ENCODE measurements around the gene SLC9A3. TPM values are rescaled to one million over a fixed set of nuclear protein-coding genes. Genes with fewer than 3 reads are reported as not detected.

SLC9A3 gene
- total RNA-seq, 1 experiment from 2014 or later, result 0.85 TPM

GRCh38 chr5:428754-429452 lies 95.3 kb downstream of the SLC9A3 start:
- Histone ChIP-seq H3K56ac (ENCODE audit: insufficient read length, low read depth, low read length) (no peak overlapping the region), H3K18ac (ENCODE audit: insufficient read length, low read depth, low read length) (no peak overlapping the region), H4K20me1 (ENCODE audit: control insufficient read depth, insufficient read depth, insufficient read length) (no peaks in the 10 kb centered on the region), H3K4ac (ENCODE audit: low read depth, low read length) (no peak overlapping the region), H2BK15ac (ENCODE audit: low read depth, low read length) (no peak overlapping the region), H3K79me2 (ENCODE audit: insufficient read depth, low read length) (no peaks in the 10 kb centered on the region), H2AFZ (ENCODE audit: low read length) (no peak overlapping the region), H2BK20ac (ENCODE audit: low read depth, low read length, poor library complexity, severe bottlenecking) (no peak overlapping the region), H3K4me2 (ENCODE audit: insufficient read depth, insufficient read length, low read length) (no peak overlapping the region), H3T11ph (ENCODE audit: low read length) (no peak overlapping the region), H3K9ac (ENCODE audit: extremely low read depth, insufficient read length, low read length) (no peak overlapping the region), H3K23me2 (ENCODE audit: insufficient read length, low read depth, low read length, poor library complexity, severe bottlenecking) (no peaks in the 10 kb centered on the region), H2BK5ac (ENCODE audit: insufficient read length, low read length) (no peak overlapping the region), H4K91ac (ENCODE audit: insufficient read length, low read depth, low read length) (no peak overlapping the region), H3K79me1 (ENCODE audit: insufficient read depth, low read depth, low read length, poor library complexity, severe bottlenecking) (no peaks in the 10 kb centered on the region), H4K5ac (ENCODE audit: insufficient read length, low read depth, low read length) (no peak overlapping the region), H3K14ac (ENCODE audit: insufficient read depth, low read length) (no peak overlapping the region), H3K27ac (ENCODE audit: insufficient read length, low read depth, low read length) (no peak overlapping the region), H2BK12ac (ENCODE audit: insufficient read length, low read depth, low read length) (no peak overlapping the region), H3K4me1 (ENCODE audit: insufficient read depth, low read length) (no peaks in the 10 kb centered on the region), H3K23ac (ENCODE audit: insufficient read length, low read depth, low read length) (no peak overlapping the region), H3K27me3 (ENCODE audit: insufficient read depth, low read length) (no peaks in the 10 kb centered on the region), H2AK5ac (ENCODE audit: insufficient read length, low read length) (no peak overlapping the region), H4K8ac (replicated peaks; ENCODE audit: insufficient read length, low read depth, low read length) (no peak overlapping the region), H3K9me3 (ENCODE audit: control insufficient read depth, low read depth, low read length) (no peaks in the 10 kb centered on the region), H2BK120ac (ENCODE audit: low read depth, low read length, poor library complexity, severe bottlenecking) (no peak overlapping the region)
- WGBS (ENCODE audit: extremely low coverage, insufficient read length, low lambda C conversion rate), result no CpG with 5 or more reads among the region's 22 CpGs
- Mint-ChIP-seq H3K27ac (peak overlapping the region in 1 of 3 experiments; percentile 72; a peak in 1 of 7 replicates), H3K36me3 (ENCODE audit: insufficient read depth in 1 of 3, low read depth in 3 of 3) (peaks cover 0 to 4% (median 0%) of the 10 kb centered on the region in 3 experiments; a peak in 3 of 7 replicates), H3K4me1 (peaks cover 3 to 7% of the 10 kb centered on the region in 2 experiments; a peak in 3 of 4 replicates), H3K9me3 (peaks cover 6 to 8% of the 10 kb centered on the region in 2 experiments; a peak in 2 of 5 replicates), H3K4me3 (no peak overlapping the region; a peak in 1 of 5 replicates), H3K27me3 (ENCODE audit: low read depth) (peaks cover 8% of the 10 kb centered on the region)
- no peak for DNase-seq
- TF ChIP-seq CTCF (conservative IDR thresholded peaks at IDR 0.05), result no peak

All from H9 (cell line).